GM23338 (cell line): ENCODE measurements around the gene CCDC43. TPM values are rescaled to one million over a fixed set of nuclear protein-coding genes. Genes with fewer than 3 reads are reported as not detected.

ENCODE experiments used
- ATAC-seq: fragments of 200-7000 bp; cut with Tn5 transposase; 3 replicates; pipeline ENCODE4 v1.9.1; 2020
- DNase-seq: peaks from one replicate; pipeline ENCODE4 v3.0.0-alpha.2; 2015; ENCODE audit warnings: low spot score
- H2AFZ ChIP-seq: fragments of 200-600 bp; sonication (generic); 2 replicates; pipeline ENCODE4 v1.8.0; 2016; ENCODE audit warnings: antibody characterized with exemption, mild to moderate bottlenecking, moderate library complexity
- H3F3A ChIP-seq: fragments of 200-600 bp; sonication (generic); replicated peaks from 2 replicates; pipeline ENCODE4 v1.8.0; 2017; ENCODE audit warnings: antibody characterized with exemption, mixed run types, low read depth
- H3K27ac ChIP-seq: fragments of 200-600 bp; sonication (generic); 2 replicates; pipeline ENCODE4 v1.6.1; 2016; ENCODE audit warnings: low read depth
- H3K27me3 ChIP-seq: fragments of 200-600 bp; sonication (generic); 2 replicates; pipeline ENCODE4 v1.8.0; 2016; ENCODE audit warnings: mild to moderate bottlenecking, mixed run types, moderate library complexity; ENCODE audit not compliant: insufficient read depth
- H3K36me3 ChIP-seq: fragments of 200-600 bp; sonication (generic); 2 replicates; pipeline ENCODE4 v1.8.0; 2016; ENCODE audit warnings: mild to moderate bottlenecking; ENCODE audit not compliant: insufficient read depth
- H3K4me1 ChIP-seq: fragments of 200-600 bp; sonication (generic); 2 replicates; pipeline ENCODE4 v1.8.0; 2016; ENCODE audit warnings: mild to moderate bottlenecking, moderate library complexity; ENCODE audit not compliant: insufficient read depth
- H3K4me2 ChIP-seq: fragments of 200-600 bp; sonication (generic); 2 replicates; pipeline ENCODE4 v1.7.1; 2017; ENCODE audit warnings: mixed run types
- H3K4me3 ChIP-seq: fragments of 200-600 bp; sonication (generic); 2 replicates; pipeline ENCODE4 v1.6.1; 2016; ENCODE audit warnings: mixed run types
- H3K79me2 ChIP-seq: fragments of 200-600 bp; sonication (generic); replicated peaks from 2 replicates; pipeline ENCODE4 v1.8.0; 2017; ENCODE audit warnings: mild to moderate bottlenecking; ENCODE audit not compliant: insufficient read depth
- H3K9me2 ChIP-seq: fragments of 200-600 bp; sonication (generic); 2 replicates; pipeline ENCODE4 v1.8.0; 2017; ENCODE audit not compliant: insufficient read depth
- H4K20me1 ChIP-seq: fragments of 200-600 bp; sonication (generic); replicated peaks from 2 replicates; pipeline ENCODE4 v1.8.0; 2017; ENCODE audit warnings: mild to moderate bottlenecking; ENCODE audit not compliant: insufficient read depth
- H3K27ac Mint-ChIP-seq: 2 replicates; pipeline ENCODE4 v1.8.0; 2020; ENCODE audit warnings: inconsistent platforms, mild to moderate bottlenecking, moderate library complexity, mixed read lengths
- H3K27me3 Mint-ChIP-seq: 3 replicates; pipeline ENCODE4 v1.8.0; 2022; ENCODE audit warnings: low read depth, mild to moderate bottlenecking, moderate library complexity, mixed read lengths, inconsistent platforms; ENCODE audit not compliant: insufficient read depth, poor library complexity
- H3K36me3 Mint-ChIP-seq: 3 replicates; pipeline ENCODE4 v1.8.0; 2021; ENCODE audit warnings: low read depth, mild to moderate bottlenecking, inconsistent platforms, moderate library complexity, mixed read lengths
- H3K4me1 Mint-ChIP-seq: 3 replicates; pipeline ENCODE4 v1.8.0; 2020; ENCODE audit warnings: mild to moderate bottlenecking, inconsistent platforms, mixed read lengths
- H3K4me3 Mint-ChIP-seq: 3 replicates; pipeline ENCODE4 v1.8.0; 2021; ENCODE audit warnings: moderate library complexity, mild to moderate bottlenecking, inconsistent platforms, mixed read lengths
- H3K9me3 Mint-ChIP-seq: 3 replicates; pipeline ENCODE4 v1.8.0; 2020; ENCODE audit warnings: moderate library complexity, mild to moderate bottlenecking, inconsistent platforms, mixed read lengths
- CREB1 ChIP-seq: fragments of 250-450 bp; sonication (Bioruptor Pico); IDR thresholded peaks from 2 replicates; pipeline ENCODE4 v1.5.0; 2020; ENCODE audit warnings: low read depth, mild to moderate bottlenecking, moderate library complexity
- EZH2 ChIP-seq: fragments of 200-600 bp; sonication (generic); IDR thresholded peaks from one replicate; pipeline ENCODE4 v1.8.0; 2017; ENCODE audit warnings: antibody characterized with exemption, mild to moderate bottlenecking, low read depth; ENCODE audit not compliant: unreplicated experiment
- EZH2phosphoT487 ChIP-seq: fragments of 200-600 bp; sonication (generic); IDR thresholded peaks from one replicate; pipeline ENCODE4 v1.8.1; 2018; ENCODE audit warnings: antibody characterized with exemption; ENCODE audit not compliant: unreplicated experiment
- JUNB ChIP-seq: IDR thresholded peaks from one replicate; pipeline ENCODE4 v1.6.1; 2016; ENCODE audit warnings: antibody characterized with exemption; ENCODE audit not compliant: unreplicated experiment
- NANOG ChIP-seq: IDR thresholded peaks from 2 replicates; pipeline ENCODE4 v1.6.1; 2016; ENCODE audit warnings: antibody characterized with exemption, borderline replicate concordance
- POLR2AphosphoS5 ChIP-seq: IDR thresholded peaks from 2 replicates; pipeline ENCODE4 v1.6.1; 2016; ENCODE audit warnings: antibody characterized with exemption, low read depth
- STAT1 ChIP-seq: IDR thresholded peaks from one replicate; pipeline ENCODE4 v1.6.1; 2016; ENCODE audit warnings: antibody characterized with exemption; ENCODE audit not compliant: unreplicated experiment
- ZNF114 ChIP-seq: fragments of 250-450 bp; sonication (Bioruptor Pico); IDR thresholded peaks from 2 replicates; pipeline ENCODE4 v1.5.0; 2020; ENCODE audit warnings: mild to moderate bottlenecking, moderate library complexity
- ZNF331 ChIP-seq: fragments of 250-450 bp; sonication (Bioruptor Pico); IDR thresholded peaks from 2 replicates; pipeline ENCODE4 v1.5.0; 2020; ENCODE audit warnings: low read depth, mild to moderate bottlenecking, moderate library complexity
- polyA plus RNA-seq: library from polyadenylated mRNA; unstranded; fragments of >200 nt; fragmentation: Nextera tagmentation; extraction: Ambion mirVana; gene quantifications from 2 replicates; pipeline ENCODE4 v1.2.1, GENCODE V29; 2016
- total RNA-seq: library from RNA; depleted of rRNA; stranded (reverse); fragments of >200 nt; shearing (Covaris generic); gene quantifications from 2 replicates; pipeline ENCODE4 v1.2.3, GENCODE V29; 2014
- TF ChIP-seq, protein P1 (sequence below): IDR thresholded peaks from 2 replicates; pipeline ENCODE4 v1.6.1; 2016; ENCODE audit warnings: antibody characterized with exemption
- TF ChIP-seq, protein P2 (sequence below): IDR thresholded peaks from one replicate; pipeline ENCODE4 v1.6.1; 2018; ENCODE audit warnings: antibody characterized with exemption; ENCODE audit not compliant: unreplicated experiment
- TF ChIP-seq, protein P3 (sequence below): fragments of 250-450 bp; sonication (Bioruptor Pico); IDR thresholded peaks from 2 replicates; pipeline ENCODE4 v1.5.0; 2020; ENCODE audit warnings: mild to moderate bottlenecking, moderate library complexity
- TF ChIP-seq, protein P4 (sequence below), 2 experiments: fragments of 200-600 bp in 1 of 2; sonication (generic) in 1 of 2; conservative IDR thresholded peaks; 2 replicates each; pipeline versions ENCODE4 v1.5.1 to v1.6.1; 2016 to 2017; ENCODE audit warnings: antibody characterized with exemption in 2 of 2, low read depth in 2 of 2, mild to moderate bottlenecking in 2 of 2, moderate library complexity in 1 of 2

Gene CCDC43
- total and polyA plus RNA-seq, 2 experiments from 2014 or later = 29.8 to 55.3 TPM

DNA sequence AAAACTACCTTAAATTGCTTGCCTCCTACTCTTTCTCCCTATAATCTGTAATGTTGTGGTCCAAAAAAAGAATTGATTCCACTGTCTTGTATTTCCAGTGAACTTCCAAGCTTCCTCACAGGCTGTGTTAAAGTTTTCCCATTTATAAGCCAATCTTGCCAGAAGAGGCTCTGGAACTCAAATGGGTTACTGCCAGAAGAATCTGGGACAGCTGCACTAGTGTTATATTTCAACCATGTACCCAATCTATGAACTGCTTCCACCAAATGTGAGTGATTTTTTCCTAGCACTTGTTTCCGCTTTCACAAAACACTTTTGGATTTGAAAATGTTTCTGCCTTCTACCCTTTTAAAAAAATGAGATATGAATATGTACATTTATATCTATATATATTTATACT is 1.8 kb downstream of the CCDC43 start:
- Histone ChIP-seq H3K27me3 (no peaks in the 10 kb centered on the region), H4K20me1 (no peaks in the 10 kb centered on the region), H2AFZ (no peak overlapping the region), H3K4me3 (no peak overlapping the region), H3K36me3 (no peaks in the 10 kb centered on the region), H3K9me2 (no peaks in the 10 kb centered on the region), H3F3A (no peaks in the 10 kb centered on the region; the same call in 1 of the 2 replicates), H3K27ac (no peak overlapping the region), H3K4me1 (peaks cover 3% of the 10 kb centered on the region; the same call in 1 of the 2 replicates), H3K79me2 (peaks cover 27% of the 10 kb centered on the region), H3K4me2 (no peak overlapping the region)
- TF ChIP-seq CREB1 (no peak), JUNB (no peak), NANOG (no peak), ZNF114 (no peak), EZH2 (no peak), ZNF331 (CRISPR knock-in tag) (no peak), STAT1 (no peak), POLR2AphosphoS5 (no peak), EZH2phosphoT487 (no peak)
- TF ChIP-seq, protein P1, sequence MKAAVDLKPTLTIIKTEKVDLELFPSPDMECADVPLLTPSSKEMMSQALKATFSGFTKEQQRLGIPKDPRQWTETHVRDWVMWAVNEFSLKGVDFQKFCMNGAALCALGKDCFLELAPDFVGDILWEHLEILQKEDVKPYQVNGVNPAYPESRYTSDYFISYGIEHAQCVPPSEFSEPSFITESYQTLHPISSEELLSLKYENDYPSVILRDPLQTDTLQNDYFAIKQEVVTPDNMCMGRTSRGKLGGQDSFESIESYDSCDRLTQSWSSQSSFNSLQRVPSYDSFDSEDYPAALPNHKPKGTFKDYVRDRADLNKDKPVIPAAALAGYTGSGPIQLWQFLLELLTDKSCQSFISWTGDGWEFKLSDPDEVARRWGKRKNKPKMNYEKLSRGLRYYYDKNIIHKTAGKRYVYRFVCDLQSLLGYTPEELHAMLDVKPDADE = no peak
- TF ChIP-seq, protein P2, sequence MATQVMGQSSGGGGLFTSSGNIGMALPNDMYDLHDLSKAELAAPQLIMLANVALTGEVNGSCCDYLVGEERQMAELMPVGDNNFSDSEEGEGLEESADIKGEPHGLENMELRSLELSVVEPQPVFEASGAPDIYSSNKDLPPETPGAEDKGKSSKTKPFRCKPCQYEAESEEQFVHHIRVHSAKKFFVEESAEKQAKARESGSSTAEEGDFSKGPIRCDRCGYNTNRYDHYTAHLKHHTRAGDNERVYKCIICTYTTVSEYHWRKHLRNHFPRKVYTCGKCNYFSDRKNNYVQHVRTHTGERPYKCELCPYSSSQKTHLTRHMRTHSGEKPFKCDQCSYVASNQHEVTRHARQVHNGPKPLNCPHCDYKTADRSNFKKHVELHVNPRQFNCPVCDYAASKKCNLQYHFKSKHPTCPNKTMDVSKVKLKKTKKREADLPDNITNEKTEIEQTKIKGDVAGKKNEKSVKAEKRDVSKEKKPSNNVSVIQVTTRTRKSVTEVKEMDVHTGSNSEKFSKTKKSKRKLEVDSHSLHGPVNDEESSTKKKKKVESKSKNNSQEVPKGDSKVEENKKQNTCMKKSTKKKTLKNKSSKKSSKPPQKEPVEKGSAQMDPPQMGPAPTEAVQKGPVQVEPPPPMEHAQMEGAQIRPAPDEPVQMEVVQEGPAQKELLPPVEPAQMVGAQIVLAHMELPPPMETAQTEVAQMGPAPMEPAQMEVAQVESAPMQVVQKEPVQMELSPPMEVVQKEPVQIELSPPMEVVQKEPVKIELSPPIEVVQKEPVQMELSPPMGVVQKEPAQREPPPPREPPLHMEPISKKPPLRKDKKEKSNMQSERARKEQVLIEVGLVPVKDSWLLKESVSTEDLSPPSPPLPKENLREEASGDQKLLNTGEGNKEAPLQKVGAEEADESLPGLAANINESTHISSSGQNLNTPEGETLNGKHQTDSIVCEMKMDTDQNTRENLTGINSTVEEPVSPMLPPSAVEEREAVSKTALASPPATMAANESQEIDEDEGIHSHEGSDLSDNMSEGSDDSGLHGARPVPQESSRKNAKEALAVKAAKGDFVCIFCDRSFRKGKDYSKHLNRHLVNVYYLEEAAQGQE = no peak
- TF ChIP-seq, protein P3, sequence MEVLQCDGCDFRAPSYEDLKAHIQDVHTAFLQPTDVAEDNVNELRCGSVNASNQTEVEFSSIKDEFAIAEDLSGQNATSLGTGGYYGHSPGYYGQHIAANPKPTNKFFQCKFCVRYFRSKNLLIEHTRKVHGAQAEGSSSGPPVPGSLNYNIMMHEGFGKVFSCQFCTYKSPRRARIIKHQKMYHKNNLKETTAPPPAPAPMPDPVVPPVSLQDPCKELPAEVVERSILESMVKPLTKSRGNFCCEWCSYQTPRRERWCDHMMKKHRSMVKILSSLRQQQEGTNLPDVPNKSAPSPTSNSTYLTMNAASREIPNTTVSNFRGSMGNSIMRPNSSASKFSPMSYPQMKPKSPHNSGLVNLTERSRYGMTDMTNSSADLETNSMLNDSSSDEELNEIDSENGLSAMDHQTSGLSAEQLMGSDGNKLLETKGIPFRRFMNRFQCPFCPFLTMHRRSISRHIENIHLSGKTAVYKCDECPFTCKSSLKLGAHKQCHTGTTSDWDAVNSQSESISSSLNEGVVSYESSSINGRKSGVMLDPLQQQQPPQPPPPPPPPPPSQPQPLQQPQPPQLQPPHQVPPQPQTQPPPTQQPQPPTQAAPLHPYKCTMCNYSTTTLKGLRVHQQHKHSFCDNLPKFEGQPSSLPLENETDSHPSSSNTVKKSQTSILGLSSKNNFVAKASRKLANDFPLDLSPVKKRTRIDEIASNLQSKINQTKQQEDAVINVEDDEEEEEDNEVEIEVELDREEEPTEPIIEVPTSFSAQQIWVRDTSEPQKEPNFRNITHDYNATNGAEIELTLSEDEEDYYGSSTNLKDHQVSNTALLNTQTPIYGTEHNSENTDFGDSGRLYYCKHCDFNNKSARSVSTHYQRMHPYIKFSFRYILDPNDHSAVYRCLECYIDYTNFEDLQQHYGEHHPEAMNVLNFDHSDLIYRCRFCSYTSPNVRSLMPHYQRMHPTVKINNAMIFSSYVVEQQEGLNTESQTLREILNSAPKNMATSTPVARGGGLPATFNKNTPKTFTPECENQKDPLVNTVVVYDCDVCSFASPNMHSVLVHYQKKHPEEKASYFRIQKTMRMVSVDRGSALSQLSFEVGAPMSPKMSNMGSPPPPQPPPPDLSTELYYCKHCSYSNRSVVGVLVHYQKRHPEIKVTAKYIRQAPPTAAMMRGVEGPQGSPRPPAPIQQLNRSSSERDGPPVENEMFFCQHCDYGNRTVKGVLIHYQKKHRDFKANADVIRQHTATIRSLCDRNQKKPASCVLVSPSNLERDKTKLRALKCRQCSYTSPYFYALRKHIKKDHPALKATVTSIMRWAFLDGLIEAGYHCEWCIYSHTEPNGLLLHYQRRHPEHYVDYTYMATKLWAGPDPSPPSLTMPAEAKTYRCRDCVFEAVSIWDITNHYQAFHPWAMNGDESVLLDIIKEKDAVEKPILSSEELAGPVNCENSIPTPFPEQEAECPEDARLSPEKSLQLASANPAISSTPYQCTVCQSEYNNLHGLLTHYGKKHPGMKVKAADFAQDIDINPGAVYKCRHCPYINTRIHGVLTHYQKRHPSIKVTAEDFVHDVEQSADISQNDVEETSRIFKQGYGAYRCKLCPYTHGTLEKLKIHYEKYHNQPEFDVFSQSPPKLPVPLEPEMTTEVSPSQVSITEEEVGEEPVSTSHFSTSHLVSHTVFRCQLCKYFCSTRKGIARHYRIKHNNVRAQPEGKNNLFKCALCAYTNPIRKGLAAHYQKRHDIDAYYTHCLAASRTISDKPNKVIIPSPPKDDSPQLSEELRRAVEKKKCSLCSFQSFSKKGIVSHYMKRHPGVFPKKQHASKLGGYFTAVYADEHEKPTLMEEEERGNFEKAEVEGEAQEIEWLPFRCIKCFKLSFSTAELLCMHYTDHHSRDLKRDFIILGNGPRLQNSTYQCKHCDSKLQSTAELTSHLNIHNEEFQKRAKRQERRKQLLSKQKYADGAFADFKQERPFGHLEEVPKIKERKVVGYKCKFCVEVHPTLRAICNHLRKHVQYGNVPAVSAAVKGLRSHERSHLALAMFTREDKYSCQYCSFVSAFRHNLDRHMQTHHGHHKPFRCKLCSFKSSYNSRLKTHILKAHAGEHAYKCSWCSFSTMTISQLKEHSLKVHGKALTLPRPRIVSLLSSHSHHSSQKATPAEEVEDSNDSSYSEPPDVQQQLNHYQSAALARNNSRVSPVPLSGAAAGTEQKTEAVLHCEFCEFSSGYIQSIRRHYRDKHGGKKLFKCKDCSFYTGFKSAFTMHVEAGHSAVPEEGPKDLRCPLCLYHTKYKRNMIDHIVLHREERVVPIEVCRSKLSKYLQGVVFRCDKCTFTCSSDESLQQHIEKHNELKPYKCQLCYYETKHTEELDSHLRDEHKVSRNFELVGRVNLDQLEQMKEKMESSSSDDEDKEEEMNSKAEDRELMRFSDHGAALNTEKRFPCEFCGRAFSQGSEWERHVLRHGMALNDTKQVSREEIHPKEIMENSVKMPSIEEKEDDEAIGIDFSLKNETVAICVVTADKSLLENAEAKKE = no peak
- TF ChIP-seq, protein P4, sequence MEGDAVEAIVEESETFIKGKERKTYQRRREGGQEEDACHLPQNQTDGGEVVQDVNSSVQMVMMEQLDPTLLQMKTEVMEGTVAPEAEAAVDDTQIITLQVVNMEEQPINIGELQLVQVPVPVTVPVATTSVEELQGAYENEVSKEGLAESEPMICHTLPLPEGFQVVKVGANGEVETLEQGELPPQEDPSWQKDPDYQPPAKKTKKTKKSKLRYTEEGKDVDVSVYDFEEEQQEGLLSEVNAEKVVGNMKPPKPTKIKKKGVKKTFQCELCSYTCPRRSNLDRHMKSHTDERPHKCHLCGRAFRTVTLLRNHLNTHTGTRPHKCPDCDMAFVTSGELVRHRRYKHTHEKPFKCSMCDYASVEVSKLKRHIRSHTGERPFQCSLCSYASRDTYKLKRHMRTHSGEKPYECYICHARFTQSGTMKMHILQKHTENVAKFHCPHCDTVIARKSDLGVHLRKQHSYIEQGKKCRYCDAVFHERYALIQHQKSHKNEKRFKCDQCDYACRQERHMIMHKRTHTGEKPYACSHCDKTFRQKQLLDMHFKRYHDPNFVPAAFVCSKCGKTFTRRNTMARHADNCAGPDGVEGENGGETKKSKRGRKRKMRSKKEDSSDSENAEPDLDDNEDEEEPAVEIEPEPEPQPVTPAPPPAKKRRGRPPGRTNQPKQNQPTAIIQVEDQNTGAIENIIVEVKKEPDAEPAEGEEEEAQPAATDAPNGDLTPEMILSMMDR (conservative IDR thresholded peaks at IDR 0.05; ENCODE audit: low read depth in 2 of 2) = no peak
- no peak for DNase-seq
- Mint-ChIP-seq H3K9me3 (no peaks in the 10 kb centered on the region), H3K27me3 (peaks cover 9% of the 10 kb centered on the region), H3K4me3 (no peak overlapping the region), H3K4me1 (peaks cover 7% of the 10 kb centered on the region), H3K36me3 (peaks cover 13% of the 10 kb centered on the region; the same call in 2 of the 3 replicates), H3K27ac (no peak overlapping the region)
- no peak for ATAC-seq
